Transverse colon (tissue), 4 donors: ENCODE data around the gene NPAS3. TPM values are rescaled to one million over a fixed set of nuclear protein-coding genes. Genes with fewer than 3 reads are reported as not detected.

Experiments used
- DNase-seq: peaks from one replicate; pipeline ENCODE4 v3.0.0-alpha.2; 2019
- H3K27ac ChIP-seq, 4 donors: fragments of 200-600 bp; sonication (generic); 2 replicates each; pipeline ENCODE4 v1.5.1; 2016 to 2018; ENCODE audit warnings: inconsistent platforms in 4 of 4
- H3K27me3 ChIP-seq: fragments of 200-600 bp; sonication (generic); 2 replicates; pipeline ENCODE4 v1.5.1; 2017; ENCODE audit warnings: inconsistent platforms
- H3K36me3 ChIP-seq, 4 donors: fragments of 200-600 bp; sonication (generic); 2 replicates each; pipeline ENCODE4 v1.5.1; 2017 to 2019; ENCODE audit warnings: inconsistent platforms in 4 of 4
- H3K4me1 ChIP-seq, 4 donors: fragments of 200-600 bp; sonication (generic); 2 replicates each; pipeline ENCODE4 v1.5.1; 2017 to 2020; ENCODE audit warnings: inconsistent platforms in 4 of 4
- H3K4me3 ChIP-seq, 4 donors: fragments of 200-600 bp; sonication (generic); 1 replicate in 1 of 4; 2 replicates in 3 of 4; pipeline versions ENCODE4 v1.5.1 to v1.6.1; 2017 to 2019; ENCODE audit warnings: inconsistent platforms in 4 of 4
- H3K9me3 ChIP-seq, 2 donors: fragments of 200-600 bp; sonication (generic); 2 replicates each; pipeline ENCODE4 v1.5.1; 2017 to 2019; ENCODE audit warnings: inconsistent platforms in 2 of 2
- CTCF ChIP-seq, 5 experiments: fragments of 200-600 bp in 3 of 5; fragments of 450-650 bp in 2 of 5; sonication (generic) in 3 of 5; IDR thresholded peaks; 1 replicate in 2 of 5; 2 replicates in 3 of 5; pipeline ENCODE4 v1.5.1; 2016 to 2017; ENCODE audit warnings: antibody characterized with exemption in 5 of 5, inconsistent platforms in 3 of 5, mild to moderate bottlenecking in 2 of 5, moderate library complexity in 1 of 5
- EP300 ChIP-seq: sonication (generic); formaldehyde crosslinking; IDR thresholded peaks from one replicate; pipeline ENCODE4 v1.6.1; 2017; ENCODE audit warnings: antibody characterized with exemption, low read depth
- POLR2A ChIP-seq: fragments of 450-650 bp; IDR thresholded peaks from one replicate; pipeline ENCODE4 v1.6.1; 2016; ENCODE audit warnings: antibody characterized with exemption, mild to moderate bottlenecking, moderate library complexity
- POLR2AphosphoS5 ChIP-seq, 3 donors: sonication (generic); formaldehyde crosslinking; IDR thresholded peaks; one replicate each; pipeline ENCODE4 v1.6.1; 2016; ENCODE audit warnings: antibody characterized with exemption in 3 of 3
- WGBS, 2 donors: methylation state at CpG; one replicate each; pipeline ENCODE4 v1.1.5; 2018; ENCODE audit warnings: low coverage in 1 of 2; 5-methylcytosine and 5-hydroxymethylcytosine counted together
- in situ Hi-C, 4 donors: fragments of 200-750 bp; cut with MboI; loops; one replicate each; pipeline versions ENCODE4 v1.15.0 to v1.15.1; 2017; ENCODE audit warnings: low sequenced_read_pairs in 3 of 4, low pct_ligation_motif_present in 1 of 4, low pct_unique_long_range_greater_than_20kb in 1 of 4
- intact Hi-C: fragments of 100-400 bp; cut with DNase I; formaldehyde crosslinking; loops from one replicate; pipeline ENCODE4 v1.15.1; 2023; ENCODE audit warnings: low total_unique reads
- total RNA-seq, 4 donors: library from RNA; depleted of rRNA; stranded (reverse); fragments of >200 nt; gene quantifications; one replicate each; pipeline ENCODE4 v1.1.0, GENCODE V29; 2016

NPAS3 gene
- total RNA-seq, 4 donors from 2014 or later: 0.96 to 6.4 (median 1.8) TPM

GRCh38 chr14:33756833-33757232 lies 818.2 kb downstream of the NPAS3 start:
- no peak for DNase-seq
- WGBS, 2 donors: 0 to 89% methylated on average over 1 of the region's 1 CpG
- Histone ChIP-seq H3K4me3 (no peak overlapping the region), H3K27ac (no peak overlapping the region), H3K36me3 (no peaks in the 10 kb centered on the region), H3K27me3 (no peaks in the 10 kb centered on the region), H3K9me3 (no peaks in the 10 kb centered on the region), H3K4me1 (peaks cover 0 to under 1% (median 0%) of the 10 kb centered on the region in 4 donors)
- TF ChIP-seq POLR2A (no peak), EP300 (no peak), CTCF (IDR thresholded peaks at IDR 0.05) (no peak), POLR2AphosphoS5 (IDR thresholded peaks at IDR 0.05) (no peak)
- intact Hi-C loops (no loop called here), in situ Hi-C loops (no loop called here)

- intact Hi-C loops: no loop called here
- no peak for DNase-seq
- H3K36me3 ChIP-seq: no peaks in the 10 kb centered on the region
- no peak overlapping the region for H3K27ac ChIP-seq
- H3K9me3 ChIP-seq: no peaks in the 10 kb centered on the region
- TF ChIP-seq CTCF (IDR thresholded peaks at IDR 0.05): no peak
- no peak for TF ChIP-seq POLR2AphosphoS5 (IDR thresholded peaks at IDR 0.05)
- TF ChIP-seq POLR2A: no peak
- TF ChIP-seq EP300: no peak
- H3K27me3 ChIP-seq: no peaks in the 10 kb centered on the region
- in situ Hi-C loops: no loop called here
- no peak overlapping the region for H3K4me3 ChIP-seq
- H3K4me1 ChIP-seq: peaks cover 0 to 9% (median 0%) of the 10 kb centered on the region in 4 donors
Measured at GRCh38 chr14:33758547-33758946, 819.9 kb downstream of the NPAS3 start.

- Histone ChIP-seq H3K36me3 (no peaks in the 10 kb centered on the region), H3K27me3 (no peaks in the 10 kb centered on the region), H3K9me3 (no peaks in the 10 kb centered on the region), H3K4me3 (no peak overlapping the region), H3K27ac (no peak overlapping the region), H3K4me1 (peaks cover 0 to 9% (median 0%) of the 10 kb centered on the region in 4 donors)
- intact Hi-C loops: no loop called here
- in situ Hi-C loops: no loop called here
- 30 to 55% methylated on average over 4 of the region's 4 CpGs for WGBS, 2 donors
- DNase-seq: no peak
- TF ChIP-seq CTCF (IDR thresholded peaks at IDR 0.05): no peak
- TF ChIP-seq EP300: no peak
- no peak for TF ChIP-seq POLR2A
- no peak for TF ChIP-seq POLR2AphosphoS5 (IDR thresholded peaks at IDR 0.05)
Measured at GRCh38 chr14:33762161-33762851, 823.6 kb downstream of the NPAS3 start.

GRCh38 chr14:33764876-33765650 lies 826.4 kb downstream of the NPAS3 start:
- 48 to 51% methylated on average over 3 to 6 of the region's 6 CpGs for whole genome bisulfite sequencing, 2 donors
- intact Hi-C loops (no loop called here), in situ Hi-C loops (no loop called here)
- H3K27me3 ChIP-seq: no peaks in the 10 kb centered on the region
- TF ChIP-seq CTCF (IDR thresholded peaks at IDR 0.05): no peak
- no peak for TF ChIP-seq EP300
- no peak for TF ChIP-seq POLR2AphosphoS5 (IDR thresholded peaks at IDR 0.05)
- no peak for TF ChIP-seq POLR2A
- H3K4me3 ChIP-seq: no peak overlapping the region
- no peak for DNase-seq
- no peaks in the 10 kb centered on the region for H3K9me3 ChIP-seq
- H3K27ac ChIP-seq: no peak overlapping the region
- H3K36me3 ChIP-seq: no peaks in the 10 kb centered on the region
- peaks cover 0 to 9% (median 0%) of the 10 kb centered on the region in 4 donors for H3K4me1 ChIP-seq
